Caco-2 (cell line): Measurements from ENCODE around the gene C20orf141. TPM values are rescaled to one million over a fixed set of nuclear protein-coding genes. Genes with fewer than 3 reads are reported as not detected.

Experiments used
- BruUV-seq: library from RNA; stranded (reverse); fragments of 400-500 nt; replicated peaks from 2 replicates; lab custom pipeline; 2021; lab: Mats Ljungman, UMichigan
- CTCF ChIA-PET: fragments of 300-600 bp; sonication (Branson Sonifier 250); formaldehyde crosslinking; loops from one replicate; lab custom pipeline; 2022; ENCODE audit warnings: antibody characterized with exemption; lab: Charles Lee
- POLR2A ChIA-PET: fragments of 300-600 bp; sonication (Branson Sonifier 250); formaldehyde crosslinking; loops from one replicate; lab custom pipeline; 2022; ENCODE audit warnings: antibody characterized with exemption; lab: Charles Lee
- DNase-seq, 2 experiments: peaks; one replicate each; pipeline versions ENCODE4 v3.0.0 to v3.0.0-alpha.2; 2020 to 2022
- H3K27me3 ChIP-seq: replicated peaks from 2 replicates; pipeline ENCODE4 v1.6.0; 2011; ENCODE audit warnings: low read length; ENCODE audit not compliant: control insufficient read depth, insufficient read depth
- H3K36me3 ChIP-seq: 2 replicates; pipeline ENCODE4 v1.5.1; 2011; ENCODE audit warnings: low read length; ENCODE audit not compliant: control insufficient read depth, insufficient read depth
- H3K4me1 ChIP-seq: fragments of 250-450 bp; sonication (Bioruptor Pico); 2 replicates; pipeline ENCODE4 v1.5.1; 2020; ENCODE audit warnings: mild to moderate bottlenecking
- H3K4me3 ChIP-seq: 2 replicates; pipeline ENCODE4 v1.5.1; 2011; ENCODE audit warnings: low read depth, mild to moderate bottlenecking, control low read depth, low read length
- H3K9me3 ChIP-seq: fragments of 250-450 bp; sonication (Bioruptor Pico); 2 replicates; pipeline ENCODE4 v1.5.1; 2020; ENCODE audit warnings: mild to moderate bottlenecking, moderate library complexity
- H3K27ac Mint-ChIP-seq: one replicate; pipeline ENCODE4 v1.8.0; 2022; ENCODE audit warnings: mixed read lengths; ENCODE audit not compliant: unreplicated experiment
- H3K27me3 Mint-ChIP-seq: one replicate; pipeline ENCODE4 v1.8.0; 2022; ENCODE audit warnings: mixed read lengths; ENCODE audit not compliant: insufficient read depth, unreplicated experiment
- H3K36me3 Mint-ChIP-seq: one replicate; pipeline ENCODE4 v1.8.0; 2022; ENCODE audit warnings: mild to moderate bottlenecking, mixed read lengths; ENCODE audit not compliant: insufficient read depth, unreplicated experiment
- H3K4me1 Mint-ChIP-seq: one replicate; pipeline ENCODE4 v1.8.0; 2022; ENCODE audit warnings: low read depth, mixed read lengths; ENCODE audit not compliant: unreplicated experiment
- H3K4me3 Mint-ChIP-seq: one replicate; pipeline ENCODE4 v1.8.0; 2022; ENCODE audit warnings: mild to moderate bottlenecking, moderate library complexity, mixed read lengths; ENCODE audit not compliant: unreplicated experiment
- H3K9me3 Mint-ChIP-seq: one replicate; pipeline ENCODE4 v1.8.0; 2022; ENCODE audit warnings: mixed read lengths; ENCODE audit not compliant: unreplicated experiment
- intact Hi-C: fragments of 100-400 bp; cut with micrococcal nuclease; formaldehyde crosslinking; loops from one replicate; pipeline ENCODE4 v1.10.0; 2022; ENCODE audit not compliant: unreplicated experiment
- total RNA-seq: library from RNA; stranded (reverse); gene quantifications from 2 replicates; pipeline ENCODE4 v1.2.3, GENCODE V29; 2022
- TF ChIP-seq, protein P1 (sequence below), 2 experiments: fragments of 200-600 bp in 1 of 2; IDR thresholded peaks; 1 replicate in 1 of 2; 2 replicates in 1 of 2; pipeline versions ENCODE4 v1.5.1 to v1.8.0; 2011 to 2022; ENCODE audit warnings: antibody characterized with exemption in 1 of 2, control low read depth in 1 of 2, inconsistent platforms in 1 of 2, low read depth in 1 of 2, low read length in 1 of 2, mild to moderate bottlenecking in 1 of 2, moderate library complexity in 1 of 2; ENCODE audit not compliant: insufficient read depth in 1 of 2, severe bottlenecking in 1 of 2, unreplicated experiment in 1 of 2

The C20orf141 gene
- total RNA-seq, 1 experiment from 2014 or later = not detected

DNA sequence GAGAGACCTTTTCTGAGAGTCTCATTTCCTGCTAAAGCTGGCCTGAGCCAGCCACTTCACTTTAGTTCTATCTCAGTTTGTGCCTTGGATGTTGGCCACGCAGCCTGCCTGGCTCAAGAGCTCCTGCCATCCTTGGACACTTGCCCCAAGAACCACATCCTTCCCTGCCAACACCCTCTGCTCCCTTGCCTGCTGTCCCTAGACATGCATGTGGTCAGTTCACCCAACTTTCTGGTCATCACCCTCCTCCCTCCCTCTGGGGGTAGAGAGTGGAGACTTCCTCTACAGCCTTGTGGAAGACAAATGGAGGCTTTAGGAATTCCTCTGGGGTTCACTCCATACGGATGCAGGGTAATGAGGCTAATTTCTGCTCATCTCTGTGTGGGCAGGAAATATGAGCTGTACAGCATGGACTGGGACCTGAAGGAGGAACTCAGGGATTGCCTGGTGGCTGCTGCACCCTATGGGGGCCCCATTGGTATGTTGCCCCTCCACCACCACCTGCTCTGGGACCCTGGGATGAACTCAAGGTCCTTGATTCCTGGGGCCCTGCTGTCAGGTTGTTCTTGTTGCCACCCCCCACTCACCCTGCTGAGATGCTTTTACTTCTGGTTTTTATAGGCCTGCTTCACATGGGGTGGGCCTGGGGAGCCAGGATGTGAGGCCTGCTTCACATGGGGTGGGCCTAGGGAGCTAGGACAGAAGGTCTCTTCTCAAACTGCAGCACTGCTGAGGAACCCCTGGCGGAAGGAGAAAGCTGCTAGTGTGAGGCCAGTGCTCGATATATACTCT lies 44.7 kb downstream of the C20orf141 start:
- CTCF ChIA-PET = no interaction called here
- H3K27me3 ChIP-seq = no peaks in the 10 kb centered on the region
- Mint-ChIP-seq H3K27me3 (no peaks in the 10 kb centered on the region), H3K4me3 (no peak overlapping the region), H3K27ac (no peak overlapping the region), H3K9me3 (no peaks in the 10 kb centered on the region), H3K4me1 (no peaks in the 10 kb centered on the region), H3K36me3 (peaks cover 7% of the 10 kb centered on the region)
- H3K36me3 ChIP-seq = no peaks in the 10 kb centered on the region
- no peak overlapping the region for H3K4me3 ChIP-seq
- no peaks in the 10 kb centered on the region for H3K4me1 ChIP-seq
- no peak for DNase-seq
- no TSS peak for BruUV-seq
- POLR2A ChIA-PET = interaction anchor here (0.6 kb wide), 1 partner anchor 187 kb away, joined by 5 read pairs; the partner anchor contains the start of gene MRPS26
- TF ChIP-seq, protein P1, sequence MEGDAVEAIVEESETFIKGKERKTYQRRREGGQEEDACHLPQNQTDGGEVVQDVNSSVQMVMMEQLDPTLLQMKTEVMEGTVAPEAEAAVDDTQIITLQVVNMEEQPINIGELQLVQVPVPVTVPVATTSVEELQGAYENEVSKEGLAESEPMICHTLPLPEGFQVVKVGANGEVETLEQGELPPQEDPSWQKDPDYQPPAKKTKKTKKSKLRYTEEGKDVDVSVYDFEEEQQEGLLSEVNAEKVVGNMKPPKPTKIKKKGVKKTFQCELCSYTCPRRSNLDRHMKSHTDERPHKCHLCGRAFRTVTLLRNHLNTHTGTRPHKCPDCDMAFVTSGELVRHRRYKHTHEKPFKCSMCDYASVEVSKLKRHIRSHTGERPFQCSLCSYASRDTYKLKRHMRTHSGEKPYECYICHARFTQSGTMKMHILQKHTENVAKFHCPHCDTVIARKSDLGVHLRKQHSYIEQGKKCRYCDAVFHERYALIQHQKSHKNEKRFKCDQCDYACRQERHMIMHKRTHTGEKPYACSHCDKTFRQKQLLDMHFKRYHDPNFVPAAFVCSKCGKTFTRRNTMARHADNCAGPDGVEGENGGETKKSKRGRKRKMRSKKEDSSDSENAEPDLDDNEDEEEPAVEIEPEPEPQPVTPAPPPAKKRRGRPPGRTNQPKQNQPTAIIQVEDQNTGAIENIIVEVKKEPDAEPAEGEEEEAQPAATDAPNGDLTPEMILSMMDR (IDR thresholded peaks at IDR 0.05; ENCODE audit: insufficient read depth in 1 of 2, low read depth in 1 of 2, low read length in 1 of 2, severe bottlenecking in 1 of 2, unreplicated experiment in 1 of 2) = no peak
- intact Hi-C loops = no loop called here
- no peaks in the 10 kb centered on the region for H3K9me3 ChIP-seq

DNA sequence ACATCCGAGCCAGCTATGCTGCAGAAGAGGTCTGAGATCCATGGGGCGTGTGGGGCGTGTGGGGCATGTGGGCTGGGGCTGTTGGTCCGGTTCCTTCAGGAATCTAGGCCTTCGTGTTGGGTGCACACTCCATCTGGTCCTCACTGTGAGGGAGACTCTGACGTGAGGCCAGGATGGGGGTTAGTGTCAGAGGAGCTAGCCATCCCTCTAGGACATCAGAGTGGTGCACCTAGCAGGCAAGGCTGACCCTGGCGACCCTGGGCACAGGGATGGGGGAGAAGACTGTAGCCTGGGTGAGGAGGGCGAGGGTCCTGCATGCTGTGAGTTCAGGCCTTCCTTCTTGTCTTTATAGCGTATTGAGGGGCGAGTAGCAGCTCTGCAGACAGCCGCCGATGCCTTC lies 49.8 kb downstream of the C20orf141 start:
- H3K9me3 Mint-ChIP-seq = no peaks in the 10 kb centered on the region
- Histone ChIP-seq H3K27me3 (no peaks in the 10 kb centered on the region), H3K4me1 (no peaks in the 10 kb centered on the region), H3K9me3 (no peaks in the 10 kb centered on the region), H3K36me3 (no peaks in the 10 kb centered on the region), H3K4me3 (no peak overlapping the region)
- CTCF ChIA-PET = no interaction called here
- H3K4me1 Mint-ChIP-seq = no peaks in the 10 kb centered on the region
- POLR2A ChIA-PET = interaction anchor here (0.7 kb wide), 1 partner anchor 16 kb away, joined by 3 read pairs; no protein-coding TSS in a partner anchor
- BruUV-seq = TSS peak; percentile 11
- H3K36me3 Mint-ChIP-seq = peaks cover 7% of the 10 kb centered on the region
- DNase-seq = no peak
- TF ChIP-seq, protein P1 (IDR thresholded peaks at IDR 0.05; ENCODE audit: insufficient read depth in 1 of 2, low read depth in 1 of 2, low read length in 1 of 2, severe bottlenecking in 1 of 2, unreplicated experiment in 1 of 2) = no peak
- H3K27me3 Mint-ChIP-seq = no peaks in the 10 kb centered on the region
- no peak overlapping the region for H3K4me3 Mint-ChIP-seq
- intact Hi-C loops = no loop called here
- H3K27ac Mint-ChIP-seq = no peak overlapping the region

DNA sequence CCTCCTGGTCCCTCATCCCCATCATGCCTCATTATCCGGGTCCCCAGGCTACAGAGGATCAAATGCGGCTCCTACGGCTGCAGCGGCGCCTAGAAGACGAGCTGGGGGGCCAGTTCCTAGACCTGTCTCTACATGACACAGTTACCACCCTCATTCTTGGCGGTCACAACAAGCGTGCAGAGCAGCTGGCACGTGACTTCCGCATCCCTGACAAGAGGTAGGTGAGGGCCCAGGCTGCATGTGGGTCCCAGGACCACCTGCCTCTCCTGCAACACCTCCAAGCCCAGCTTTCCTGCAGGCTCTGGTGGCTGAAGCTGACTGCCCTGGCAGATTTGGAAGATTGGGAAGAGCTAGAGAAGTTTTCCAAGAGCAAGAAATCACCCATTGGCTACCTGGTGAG lies 50.3 kb downstream of the C20orf141 start:
- Histone ChIP-seq H3K27me3 (no peaks in the 10 kb centered on the region), H3K4me3 (no peak overlapping the region), H3K36me3 (no peaks in the 10 kb centered on the region), H3K9me3 (no peaks in the 10 kb centered on the region), H3K4me1 (no peaks in the 10 kb centered on the region)
- H3K36me3 Mint-ChIP-seq = peaks cover 7% of the 10 kb centered on the region
- ChIA-PET CTCF (no interaction called here), POLR2A (no interaction called here)
- H3K27me3 Mint-ChIP-seq = no peaks in the 10 kb centered on the region
- no peak for DNase-seq
- H3K4me1 Mint-ChIP-seq = peaks cover under 1% of the 10 kb centered on the region
- H3K4me3 Mint-ChIP-seq = no peak overlapping the region
- no TSS peak for BruUV-seq
- H3K27ac Mint-ChIP-seq = no peak overlapping the region
- intact Hi-C loops = no loop called here
- TF ChIP-seq, protein P1 (IDR thresholded peaks at IDR 0.05; ENCODE audit: insufficient read depth in 1 of 2, low read depth in 1 of 2, low read length in 1 of 2, severe bottlenecking in 1 of 2, unreplicated experiment in 1 of 2) = no peak
- H3K9me3 Mint-ChIP-seq = no peaks in the 10 kb centered on the region

Other genes starting within 250 kb of the C20orf141 start
- 497 and 524 TPM in 2 replicates for gene NOP56, start 162.4 kb upstream of the C20orf141 start, total RNA-seq
- 123 and 137 TPM in 2 replicates for gene IDH3B, start 150.8 kb upstream of the C20orf141 start, total RNA-seq
- gene EBF4, start 122.2 kb upstream of the C20orf141 start, total RNA-seq = 5.7 and 7.5 TPM in 2 replicates
- gene CPXM1, start 14.4 kb upstream of the C20orf141 start, total RNA-seq = not detected in 2 replicates
- not detected in 2 replicates for gene TMEM239, start 1.4 kb downstream of the C20orf141 start, total RNA-seq
- 43.9 and 44.7 TPM in 2 replicates for gene PCED1A, start 25.7 kb downstream of the C20orf141 start, total RNA-seq
- gene VPS16, start 25.8 kb downstream of the C20orf141 start, total RNA-seq = 41.3 and 46.6 TPM in 2 replicates
- 51.4 and 57.0 TPM in 2 replicates for gene PTPRA, start 58.5 kb downstream of the C20orf141 start, total RNA-seq
- 0.74 TPM in 1 of 2 replicates, not detected in the other for gene GNRH2, start 228.6 kb downstream of the C20orf141 start, total RNA-seq
- gene MRPS26, start 231.1 kb downstream of the C20orf141 start, total RNA-seq = 93.9 and 95.0 TPM in 2 replicates